SIG-M5 (cell line): ENCODE results near the gene SPARCL1.
"Not testable (repeated sequence)": the region's sequence is repeated elsewhere in the genome, so short reads cannot be mapped to it uniquely, and the experiment has no call there.

Experiments
- DNase-seq: peaks from one replicate; lab custom pipeline; 2025; lab: John Stamatoyannopoulos, UW

Gene SPARCL1, protein sequence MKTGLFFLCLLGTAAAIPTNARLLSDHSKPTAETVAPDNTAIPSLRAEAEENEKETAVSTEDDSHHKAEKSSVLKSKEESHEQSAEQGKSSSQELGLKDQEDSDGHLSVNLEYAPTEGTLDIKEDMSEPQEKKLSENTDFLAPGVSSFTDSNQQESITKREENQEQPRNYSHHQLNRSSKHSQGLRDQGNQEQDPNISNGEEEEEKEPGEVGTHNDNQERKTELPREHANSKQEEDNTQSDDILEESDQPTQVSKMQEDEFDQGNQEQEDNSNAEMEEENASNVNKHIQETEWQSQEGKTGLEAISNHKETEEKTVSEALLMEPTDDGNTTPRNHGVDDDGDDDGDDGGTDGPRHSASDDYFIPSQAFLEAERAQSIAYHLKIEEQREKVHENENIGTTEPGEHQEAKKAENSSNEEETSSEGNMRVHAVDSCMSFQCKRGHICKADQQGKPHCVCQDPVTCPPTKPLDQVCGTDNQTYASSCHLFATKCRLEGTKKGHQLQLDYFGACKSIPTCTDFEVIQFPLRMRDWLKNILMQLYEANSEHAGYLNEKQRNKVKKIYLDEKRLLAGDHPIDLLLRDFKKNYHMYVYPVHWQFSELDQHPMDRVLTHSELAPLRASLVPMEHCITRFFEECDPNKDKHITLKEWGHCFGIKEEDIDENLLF

DNA sequence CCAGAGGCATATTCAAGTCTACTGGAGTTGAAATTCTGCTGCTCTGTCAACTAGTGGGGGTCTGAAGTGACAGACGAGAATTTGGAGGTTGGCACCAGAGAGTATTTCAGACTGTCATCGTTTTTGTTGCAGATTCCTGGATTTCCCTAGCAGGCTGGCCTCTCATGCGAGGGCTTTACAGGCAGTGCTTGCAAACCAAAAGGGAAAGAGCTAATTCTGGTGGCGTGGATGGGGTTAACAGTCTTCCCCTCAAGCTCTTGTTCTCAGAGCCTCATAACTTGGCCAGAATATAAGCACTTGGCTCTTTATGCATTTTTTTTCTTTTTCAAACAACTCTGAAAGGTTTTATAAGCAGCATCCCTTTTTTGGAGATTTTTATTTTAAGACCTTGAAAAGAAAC is at the start of gene SPARCL1:
Gene SPARCL1, minus strand, starts transcription at position 190 of the 400 bp plus-strand sequence. CDS start 29,802 bp downstream, outside the sequence.
- DNase-seq, result no peak

DNA sequence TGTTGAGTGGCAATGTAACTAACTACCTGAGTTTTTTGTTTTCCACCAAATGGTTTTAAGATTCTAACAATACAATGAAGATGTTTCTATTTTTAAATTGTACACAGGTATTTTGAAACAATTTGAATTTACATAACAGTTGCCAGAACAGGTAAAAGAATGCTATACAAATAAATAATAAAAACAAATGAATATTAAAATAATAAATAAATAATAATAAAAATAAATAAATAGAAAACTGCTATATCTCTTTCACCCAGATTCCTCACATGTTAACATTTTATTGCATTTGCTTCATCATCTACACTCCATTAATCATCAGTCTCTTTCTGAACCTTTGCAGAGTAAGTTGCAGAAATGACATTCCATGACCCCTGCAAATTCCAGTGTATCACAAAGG is 46.8 kb upstream of the SPARCL1 start:
- DNase-seq, result no peak

DNA sequence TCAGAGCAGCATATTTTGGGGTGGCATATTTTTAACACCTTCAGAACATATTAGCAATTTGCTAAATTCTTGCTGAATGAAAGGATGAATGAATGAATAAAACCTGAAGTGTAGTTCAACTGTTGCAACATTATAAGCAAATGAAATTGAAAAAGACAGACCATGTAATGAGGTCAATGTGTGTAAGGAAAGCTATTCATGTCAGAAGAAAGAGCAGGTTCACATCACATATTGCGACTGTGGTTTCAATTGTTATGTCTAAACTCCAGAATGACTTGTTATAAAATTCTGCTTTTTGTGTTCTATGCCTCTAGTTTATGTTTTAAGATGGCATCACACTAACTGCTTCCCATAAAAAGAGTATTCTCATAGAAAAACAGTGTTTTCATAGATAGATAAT is 46.2 kb upstream of the SPARCL1 start:
- no peak for DNase-seq

DNA sequence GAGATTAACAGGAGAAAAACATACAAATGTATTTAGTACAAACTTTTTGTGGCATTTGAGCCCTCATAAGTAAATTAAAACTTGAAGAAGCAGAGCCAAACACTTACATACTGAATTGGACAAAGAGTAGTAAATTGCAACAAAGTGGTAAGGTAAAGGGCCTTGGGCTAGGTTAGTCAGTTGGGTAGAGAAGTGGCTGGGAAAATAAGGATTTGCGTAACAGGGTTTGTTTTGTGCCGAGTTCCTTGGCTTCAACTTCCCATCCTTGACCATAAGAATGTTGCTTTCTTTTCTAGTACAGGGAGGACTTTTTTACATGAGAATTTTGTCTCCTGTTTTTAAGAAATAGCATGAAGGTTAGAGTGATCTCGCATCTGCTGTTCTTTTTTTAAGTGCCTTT is 45.8 kb upstream of the SPARCL1 start:
- no peak for DNase-seq

DNA sequence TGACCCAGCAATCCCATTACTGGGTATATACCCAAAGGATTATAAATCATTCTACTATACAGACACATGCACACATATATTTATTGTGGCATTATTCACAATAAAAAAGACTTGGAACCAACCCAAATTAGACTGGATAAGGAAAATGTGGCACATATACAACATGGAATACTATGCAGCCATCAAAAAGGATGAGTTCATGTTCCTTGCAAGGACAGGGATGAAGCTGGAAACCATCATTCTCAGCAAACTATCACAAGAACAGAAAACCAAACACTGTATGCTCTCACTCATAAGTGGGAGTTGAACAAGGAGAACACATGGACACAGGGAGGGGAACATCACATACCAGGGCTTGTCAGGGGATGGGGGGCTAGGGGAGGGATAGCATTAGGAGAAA is 45.2 kb upstream of the SPARCL1 start:
- DNase-seq, result not testable (repeated sequence)

DNA sequence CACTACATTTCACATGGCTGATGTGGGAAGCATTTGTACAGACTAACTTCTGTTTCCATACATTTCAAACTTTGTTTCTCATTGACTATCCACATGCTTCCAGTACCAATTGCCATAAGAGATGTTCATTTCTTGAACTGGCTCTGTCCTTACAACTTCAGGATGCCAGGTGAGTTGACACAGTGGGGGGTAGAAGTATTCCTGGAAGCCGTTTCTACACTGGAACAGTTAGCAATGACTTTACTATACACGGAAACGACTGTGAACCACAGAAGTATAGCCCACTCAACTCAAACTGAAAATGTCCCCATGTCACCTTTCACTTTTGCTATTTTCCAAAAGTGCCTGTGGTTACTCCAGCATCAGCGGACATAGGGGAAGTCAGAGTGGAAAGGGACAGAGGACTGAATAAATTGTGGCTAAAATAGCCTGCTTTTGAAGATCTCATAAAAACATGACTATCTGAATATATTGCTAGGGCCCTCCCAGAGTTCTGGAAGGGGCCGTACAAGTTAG is 41.2 kb upstream of the SPARCL1 start:
- DNase-seq, result no peak

DNA sequence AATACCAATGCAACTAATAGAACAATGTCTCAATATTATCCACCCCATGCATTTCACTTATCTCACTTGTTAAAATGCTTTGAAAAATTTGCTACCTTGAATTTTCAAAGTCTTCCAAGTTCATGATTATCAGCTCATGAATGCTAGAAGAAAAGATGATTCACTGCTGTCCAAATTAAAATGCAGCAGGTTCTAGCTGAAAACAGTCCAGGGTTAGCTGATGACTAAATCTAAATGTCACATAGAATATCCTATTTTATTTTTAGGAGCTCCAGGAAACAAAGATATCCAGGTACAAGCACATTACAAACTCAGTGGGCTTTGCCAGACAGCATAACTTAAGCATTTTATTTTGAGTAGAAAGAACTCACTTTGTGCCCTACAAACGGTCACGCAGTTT is 38.0 kb upstream of the SPARCL1 start:
- DNase-seq, result no peak

DNA sequence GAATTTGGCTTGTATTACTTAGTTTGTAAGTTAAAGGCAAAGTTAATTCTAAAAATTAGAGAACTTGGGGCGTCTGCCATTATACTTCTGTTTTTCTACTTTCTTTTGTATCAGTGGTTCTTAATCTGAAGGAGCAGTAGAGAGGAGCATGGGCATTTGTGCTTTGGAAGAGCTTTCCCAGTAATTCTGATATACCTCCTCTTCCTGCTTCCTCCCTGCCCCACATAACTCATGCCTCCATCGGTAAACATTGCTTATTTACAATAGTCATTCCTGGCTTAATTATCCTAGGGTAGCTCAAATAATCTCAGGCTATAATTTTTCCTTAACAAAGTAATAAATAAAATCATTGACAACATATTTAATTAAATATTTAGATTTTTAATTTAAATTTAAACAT is 37.1 kb upstream of the SPARCL1 start:
- no peak for DNase-seq

DNA sequence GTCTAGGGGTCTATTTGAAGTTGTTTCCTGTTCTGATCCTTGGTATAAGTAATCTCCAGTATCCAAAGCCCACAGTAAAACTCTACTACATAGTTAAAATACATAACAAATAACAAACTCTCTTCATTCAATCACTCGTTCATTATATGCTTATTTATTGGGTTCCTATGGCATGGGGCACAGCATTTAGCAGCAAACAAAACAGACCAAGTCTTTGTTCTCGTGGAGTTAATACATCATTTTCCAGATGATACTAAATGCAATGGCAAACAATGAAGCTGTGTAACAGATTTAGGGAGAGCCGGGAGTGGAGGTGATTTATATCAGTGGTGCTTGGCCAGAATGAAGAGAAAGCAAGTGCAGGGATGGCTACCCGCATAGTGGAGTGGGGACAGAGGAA is 36.6 kb upstream of the SPARCL1 start:
- DNase-seq, result no peak

DNA sequence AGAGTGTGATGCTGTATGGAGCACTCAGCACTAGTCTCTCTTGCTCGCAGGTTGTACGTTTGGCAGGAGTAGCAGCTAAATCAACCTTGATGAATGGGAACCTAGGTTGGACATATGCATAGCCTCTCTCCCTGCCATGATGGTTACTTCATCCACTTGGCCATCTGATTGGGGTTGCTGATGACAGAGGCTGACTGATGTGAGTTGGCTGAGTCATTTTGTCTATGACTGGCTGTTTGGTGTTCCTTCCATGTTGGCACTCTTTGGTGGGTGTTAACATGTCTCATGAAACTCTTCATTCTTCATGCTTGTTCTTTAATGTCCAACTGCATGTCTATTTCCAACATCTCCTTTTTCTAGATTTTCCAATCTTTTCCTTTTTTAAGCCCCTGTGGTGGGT is 31.6 kb upstream of the SPARCL1 start:
- DNase-seq, result no peak

DNA sequence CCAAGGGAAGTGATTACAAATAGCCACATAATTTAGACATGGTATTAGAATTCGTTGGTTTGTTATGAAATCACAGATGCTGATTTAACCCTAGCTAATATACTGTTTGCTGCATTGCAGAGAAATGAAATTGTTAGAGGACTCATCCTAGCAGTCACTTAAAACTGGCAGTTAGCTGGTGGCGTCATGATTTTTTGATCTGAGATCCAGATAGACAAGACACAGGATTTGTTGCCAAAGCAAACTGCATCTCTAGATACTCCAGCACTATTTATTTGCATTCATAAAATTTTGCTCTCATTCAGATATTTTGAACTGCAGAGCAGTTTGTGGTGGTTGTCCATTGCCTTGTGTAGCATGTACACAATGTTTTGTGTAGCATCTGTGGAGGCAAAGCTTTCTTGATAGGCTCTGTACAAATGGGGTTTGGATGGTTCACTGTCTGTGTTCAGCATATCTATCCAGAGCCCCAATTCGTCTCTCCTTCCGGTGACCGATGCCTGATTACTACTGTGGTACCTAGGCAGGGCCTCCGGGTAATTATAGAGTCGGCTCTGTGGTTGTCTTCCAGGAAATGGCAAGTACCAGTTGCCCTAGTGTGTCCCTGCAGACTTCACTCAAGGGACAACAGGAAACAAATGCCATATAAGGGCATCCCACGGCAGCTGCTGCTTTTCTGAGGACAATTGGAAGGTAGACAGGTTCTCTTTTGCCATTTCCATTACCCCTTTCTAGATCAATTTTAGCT is 30.1 kb upstream of the SPARCL1 start:
- no peak for DNase-seq

DNA sequence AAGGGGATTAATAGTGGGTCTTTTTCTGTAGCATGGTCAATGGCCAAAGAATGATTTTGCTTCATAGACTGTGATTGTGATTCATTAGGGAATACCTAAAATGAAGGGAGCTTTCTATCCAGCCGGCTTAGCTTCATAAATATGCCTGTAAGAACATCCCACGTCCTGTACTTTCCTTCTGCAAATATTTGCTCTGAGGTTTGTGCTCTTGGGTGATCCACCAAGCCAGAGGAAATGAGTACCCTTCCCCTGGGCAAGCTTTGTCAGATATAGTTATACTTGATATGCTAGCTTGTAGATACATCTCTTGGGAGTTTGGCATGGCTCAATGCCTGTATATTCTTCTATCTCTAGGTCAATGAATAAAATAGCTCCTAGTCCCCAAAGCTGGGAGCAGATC is 28.2 kb upstream of the SPARCL1 start:
- no peak for DNase-seq

DNA sequence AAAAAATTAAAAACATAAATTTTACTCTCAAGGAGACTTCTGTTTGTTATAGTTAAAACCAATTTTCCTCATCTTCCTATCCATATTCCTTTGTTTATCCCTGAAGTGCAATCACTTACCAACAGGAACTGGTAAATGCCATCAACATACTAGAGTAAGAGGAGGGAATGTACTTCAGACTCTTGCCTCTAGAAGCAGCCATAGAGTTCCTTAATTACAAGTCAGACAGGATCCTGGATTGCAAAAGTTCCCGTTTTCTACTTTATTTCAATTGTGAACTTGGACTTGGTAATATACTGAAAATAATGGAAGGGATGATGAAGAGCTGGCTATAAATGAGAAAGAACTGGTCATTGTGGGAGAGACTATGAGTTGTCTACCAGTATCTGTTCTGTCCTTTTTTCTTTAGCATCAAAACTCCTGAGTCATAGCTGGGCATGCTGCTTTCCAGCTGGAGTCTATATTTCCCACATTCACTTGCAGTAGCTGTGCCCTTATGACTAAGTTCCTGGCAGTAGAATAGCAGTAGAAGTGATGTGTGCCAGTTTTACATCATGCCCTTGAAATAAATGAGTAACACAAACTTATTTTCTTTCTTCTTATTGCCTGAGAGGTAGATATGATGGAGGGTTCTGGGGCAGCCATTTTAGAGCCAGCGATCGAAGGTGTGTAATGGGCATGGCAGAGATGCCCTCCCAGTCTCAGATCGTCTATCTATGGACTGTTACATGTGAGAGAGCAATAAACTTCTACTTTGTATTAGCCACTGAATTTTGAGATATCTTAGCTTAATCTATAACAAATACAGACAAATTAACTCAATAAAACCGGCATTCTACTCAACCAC is 26.8 kb upstream of the SPARCL1 start:
- no peak for DNase-seq

DNA sequence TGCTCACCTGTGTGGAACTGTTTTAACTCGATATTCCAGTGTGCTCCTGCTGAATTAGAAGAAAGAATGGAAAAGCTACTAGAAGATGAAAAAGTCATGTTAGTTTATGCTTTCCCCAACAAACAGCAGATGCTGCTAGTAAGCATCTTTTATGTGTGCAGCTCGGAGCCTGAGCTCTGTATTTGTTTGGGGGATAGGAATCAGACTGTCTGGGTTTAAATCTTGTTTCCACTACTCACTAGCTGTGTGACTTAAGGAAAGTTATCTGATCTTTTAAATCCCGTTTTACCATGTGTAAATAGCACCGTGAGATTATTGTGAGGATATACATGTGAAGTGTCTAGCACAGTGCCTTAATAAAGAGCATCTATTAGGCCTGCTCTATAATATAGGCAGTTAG is 24.0 kb upstream of the SPARCL1 start:
- no peak for DNase-seq

DNA sequence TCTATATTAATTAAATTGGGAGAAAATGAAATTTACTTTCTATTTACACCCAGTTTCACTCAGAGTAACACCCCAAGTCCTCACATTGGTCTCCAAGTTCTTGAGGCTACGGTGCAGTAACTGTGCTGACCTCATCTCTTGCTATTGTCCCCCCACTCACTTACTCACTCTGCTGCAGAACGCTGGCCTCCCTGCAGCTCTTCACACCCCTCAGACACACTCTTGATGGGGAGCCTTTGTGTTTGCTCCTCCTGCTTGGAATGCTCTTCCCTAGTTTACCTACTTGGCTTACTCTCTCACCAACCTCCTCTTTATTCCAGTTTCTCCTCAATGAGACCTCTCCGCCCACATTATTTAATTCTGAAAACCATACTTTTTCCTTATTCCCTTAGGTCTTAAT is 22.2 kb upstream of the SPARCL1 start:
- DNase-seq, result no peak

DNA sequence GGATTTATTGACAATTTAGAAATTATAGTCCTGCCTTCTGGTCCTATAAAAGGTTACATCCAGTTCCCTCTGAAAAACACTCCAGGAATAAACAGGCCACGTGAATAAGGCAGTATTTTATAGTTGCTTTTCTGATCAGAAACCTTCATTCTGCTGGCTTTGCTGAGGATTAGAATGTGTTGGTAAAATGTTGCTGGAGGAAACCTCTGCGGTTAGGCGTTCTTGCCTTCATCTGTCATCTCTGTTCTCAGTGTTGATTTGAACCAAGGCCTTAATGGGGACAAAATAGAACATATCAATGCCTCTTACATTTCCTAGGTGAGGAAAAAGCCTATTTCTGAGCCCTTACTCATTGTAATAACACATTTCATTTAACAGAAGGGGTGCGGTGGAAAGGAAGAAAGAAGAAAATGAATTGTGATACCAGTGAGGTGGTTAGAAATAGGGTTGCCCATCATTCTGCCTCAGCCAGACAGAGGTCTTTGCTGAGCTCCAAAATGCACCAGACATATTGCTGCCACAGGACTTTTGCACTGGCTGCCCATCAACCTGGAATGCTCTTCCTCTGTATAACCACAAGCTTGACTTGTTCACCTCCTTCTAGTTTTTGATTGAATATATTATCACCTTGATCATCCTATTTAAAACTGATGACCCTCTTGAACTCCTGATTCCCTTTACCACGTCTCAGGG is 18.0 kb upstream of the SPARCL1 start:
- DNase-seq, result no peak

DNA sequence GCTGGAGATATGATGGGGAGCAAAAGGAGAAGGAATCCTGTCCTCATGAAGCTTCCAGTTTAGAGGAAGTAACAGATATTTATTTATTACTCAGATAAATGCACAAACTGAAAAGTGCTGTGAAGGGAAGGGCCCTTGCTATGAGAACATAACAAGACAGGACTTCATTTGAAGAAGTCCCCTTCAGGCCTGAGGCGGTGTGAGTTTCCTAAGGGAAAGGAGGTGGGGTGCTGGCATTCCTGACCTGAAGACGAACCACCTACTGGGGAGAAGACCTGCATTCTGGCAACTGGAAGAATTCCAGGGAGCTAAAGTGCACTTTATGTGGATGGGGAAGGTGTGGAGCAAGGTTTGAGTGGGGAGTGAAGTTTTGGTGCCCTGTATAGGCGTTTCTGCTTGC is 15.9 kb upstream of the SPARCL1 start:
- DNase-seq, result no peak

DNA sequence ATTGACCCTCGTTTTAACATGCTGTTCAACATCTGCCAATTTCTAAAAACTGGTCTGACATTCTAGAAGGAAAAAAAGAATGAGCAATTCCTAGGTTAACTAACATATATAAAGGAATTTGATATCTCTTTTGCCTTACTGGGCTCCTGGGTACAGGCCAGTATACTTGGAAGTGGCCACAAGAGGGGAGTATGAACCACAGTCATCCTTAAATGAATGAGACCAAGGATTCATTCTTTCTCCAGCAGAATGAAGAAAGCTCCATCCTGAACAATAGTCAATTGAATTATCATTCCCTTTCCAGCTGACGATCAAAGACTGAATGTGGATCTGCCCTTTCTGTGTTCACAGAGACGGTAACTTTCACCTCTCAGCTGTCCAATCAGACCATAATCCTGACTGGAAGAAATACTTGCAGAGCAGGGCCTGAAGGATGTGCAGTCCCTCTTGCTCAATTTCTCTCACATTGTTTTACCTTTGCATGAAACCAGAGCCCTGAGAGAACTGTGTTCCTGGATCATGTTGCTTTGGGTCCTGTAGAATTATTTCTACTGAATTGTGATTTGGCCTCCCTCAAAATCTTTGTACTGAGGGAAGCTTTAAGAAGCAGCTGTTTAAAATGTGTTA is 14.8 kb upstream of the SPARCL1 start:
- DNase-seq, result no peak

DNA sequence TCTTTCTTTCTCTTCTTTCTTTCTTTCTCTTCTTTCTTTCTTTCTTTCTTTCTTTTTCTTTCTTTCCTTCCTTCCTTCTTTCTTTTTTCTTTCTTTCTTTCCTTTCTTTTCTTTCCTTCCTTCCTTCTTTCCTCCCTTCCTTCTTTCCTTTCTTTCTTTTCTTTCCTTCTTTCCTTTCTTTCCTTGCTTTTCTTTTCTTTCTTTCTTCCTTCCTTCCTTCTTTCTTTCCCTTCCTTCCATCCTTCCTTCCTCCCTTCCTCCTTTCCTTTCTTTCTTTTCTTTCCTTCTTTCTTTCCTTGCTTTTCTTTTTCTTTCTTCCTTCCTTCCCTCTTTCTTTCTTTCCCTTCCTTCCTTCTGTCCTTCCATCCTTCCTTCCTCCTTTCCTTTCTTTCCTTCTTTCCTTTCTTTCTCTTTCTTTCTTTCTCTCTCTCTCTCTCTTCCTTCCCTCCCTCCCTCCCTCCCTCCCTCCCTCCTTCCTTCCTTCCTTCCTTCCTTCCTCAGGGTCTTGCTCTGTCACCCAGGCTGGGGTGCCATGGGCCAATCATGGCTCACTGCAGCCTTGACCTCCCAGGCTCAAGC is 13.6 kb upstream of the SPARCL1 start:
- no peak for DNase-seq

DNA sequence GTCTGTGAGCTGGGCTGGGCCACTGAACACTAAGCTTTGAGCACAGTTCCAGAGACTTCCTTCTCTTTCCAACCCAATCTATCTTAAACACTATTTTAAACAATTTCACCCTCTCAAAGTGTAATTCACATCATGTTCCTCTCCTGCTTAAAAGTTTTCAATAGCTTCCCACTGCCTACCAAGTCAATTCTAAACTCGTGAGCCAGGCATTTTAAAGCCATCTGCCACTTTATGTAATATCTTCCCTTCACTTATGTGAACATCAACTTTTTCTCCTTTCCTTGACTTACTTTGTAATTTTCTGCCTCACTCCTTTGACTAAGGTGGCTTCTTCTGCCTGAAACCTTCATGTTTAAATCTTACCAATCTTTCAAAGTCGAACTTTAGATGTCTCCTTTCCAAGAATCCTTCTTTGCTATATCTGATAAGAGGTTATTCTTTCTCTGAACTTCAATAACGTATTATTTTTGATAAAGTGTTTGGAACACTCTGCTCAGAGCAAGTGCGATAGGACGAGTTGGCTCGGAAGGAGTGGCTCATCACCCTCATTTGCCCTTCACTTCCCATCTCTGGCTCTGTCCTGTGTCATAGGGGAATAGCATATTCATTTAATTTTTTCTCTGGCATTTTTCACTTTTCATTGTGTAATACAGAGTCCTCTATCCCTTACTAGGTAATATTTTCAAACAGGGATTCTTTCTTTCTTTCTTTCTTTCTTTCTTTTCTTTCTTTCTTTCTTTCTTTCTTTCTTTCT is 13.0 kb upstream of the SPARCL1 start:
- DNase-seq, result no peak
